CD14-positive monocyte (primary cell): ENCODE results near the gene TRIM9. TPM values are rescaled to one million over a fixed set of nuclear protein-coding genes. Genes with fewer than 3 reads are reported as not detected.

ENCODE experiments used
- DNase-seq, 3 donors: peaks; one replicate each; pipeline ENCODE4 v3.0.0-alpha.2; 2011 to 2022
- H2AFZ ChIP-seq: 2 replicates; pipeline ENCODE4 v1.6.0; 2012; ENCODE audit warnings: mild to moderate bottlenecking, low read depth, low read length, inconsistent platforms; ENCODE audit not compliant: insufficient read depth, poor library complexity, severe bottlenecking
- H3K27ac ChIP-seq, 2 donors: 1 replicate in 1 of 2; 2 replicates in 1 of 2; pipeline ENCODE4 v1.5.1; 2012 to 2013; ENCODE audit warnings: low read length in 2 of 2, control low read depth in 1 of 2, inconsistent platforms in 1 of 2, low read depth in 1 of 2, mild to moderate bottlenecking in 1 of 2
- H3K27me3 ChIP-seq, 2 donors: one replicate each; pipeline versions ENCODE4 v1.6.0 to v1.6.1; 2011 to 2013; ENCODE audit warnings: low read length in 2 of 2; ENCODE audit not compliant: control insufficient read depth in 2 of 2, insufficient read depth in 2 of 2
- H3K36me3 ChIP-seq, 2 donors: replicated peaks in 1 of 2; 1 replicate in 1 of 2; 2 replicates in 1 of 2; pipeline versions ENCODE4 v1.5.1 to v1.6.1; 2012 to 2013; ENCODE audit warnings: low read length in 2 of 2, control low read depth in 1 of 2, inconsistent platforms in 1 of 2, mild to moderate bottlenecking in 1 of 2; ENCODE audit not compliant: insufficient read depth in 2 of 2, control insufficient read depth in 1 of 2
- H3K4me1 ChIP-seq, 2 donors: 1 replicate in 1 of 2; 2 replicates in 1 of 2; pipeline versions ENCODE4 v1.5.1 to v1.6.1; 2012 to 2013; ENCODE audit warnings: low read length in 2 of 2, control low read depth in 1 of 2, inconsistent platforms in 1 of 2, mild to moderate bottlenecking in 1 of 2, moderate library complexity in 1 of 2; ENCODE audit not compliant: insufficient read depth in 2 of 2, control insufficient read depth in 1 of 2
- H3K4me2 ChIP-seq: replicated peaks from 2 replicates; pipeline ENCODE3; 2012; ENCODE audit warnings: low read length, moderate library complexity, mild to moderate bottlenecking; ENCODE audit not compliant: poor library complexity, severe bottlenecking; ENCODE audit errors: extremely low read depth
- H3K4me3 ChIP-seq, 3 experiments: fragments of 200-600 bp in 1 of 3; sonication (generic) in 1 of 3; replicated peaks in 1 of 3; 1 replicate in 2 of 3; 2 replicates in 1 of 3; pipeline ENCODE4 v1.5.1; 2011 to 2013; ENCODE audit warnings: low read length in 3 of 3, mild to moderate bottlenecking in 3 of 3, control low read depth in 2 of 3, low read depth in 2 of 3, inconsistent platforms in 1 of 3, moderate library complexity in 1 of 3
- H3K79me2 ChIP-seq: 2 replicates; pipeline ENCODE4 v1.6.0; 2012; ENCODE audit warnings: mild to moderate bottlenecking, control low read depth, inconsistent platforms, low read length, moderate library complexity; ENCODE audit not compliant: insufficient read depth
- H3K9ac ChIP-seq: 2 replicates; pipeline ENCODE4 v1.6.0; 2017; ENCODE audit warnings: low read length, mild to moderate bottlenecking; ENCODE audit not compliant: insufficient read depth, poor library complexity, severe bottlenecking
- H3K9me3 ChIP-seq, 2 donors: replicated peaks in 1 of 2; 1 replicate in 1 of 2; 2 replicates in 1 of 2; pipeline versions ENCODE4 v1.5.1 to v1.6.1; 2012 to 2013; ENCODE audit warnings: low read length in 2 of 2, control low read depth in 1 of 2; ENCODE audit not compliant: control insufficient read depth in 1 of 2, insufficient read depth in 1 of 2
- H4K20me1 ChIP-seq: 2 replicates; pipeline ENCODE4 v1.6.0; 2012; ENCODE audit warnings: mild to moderate bottlenecking, low read length, control low read depth, moderate library complexity; ENCODE audit not compliant: insufficient read depth
- H3K27ac Mint-ChIP-seq, 7 donors: one replicate each; pipeline ENCODE4 v1.8.0; 2020; ENCODE audit warnings: mild to moderate bottlenecking in 7 of 7, mixed read lengths in 7 of 7, moderate library complexity in 6 of 7, inconsistent platforms in 2 of 7
- H3K27me3 Mint-ChIP-seq, 3 donors: one replicate each; pipeline ENCODE4 v1.8.0; 2021 to 2022; ENCODE audit warnings: low read depth in 3 of 3, mild to moderate bottlenecking in 3 of 3, mixed read lengths in 3 of 3, moderate library complexity in 3 of 3, inconsistent platforms in 1 of 3
- H3K36me3 Mint-ChIP-seq, 2 donors: one replicate each; pipeline ENCODE4 v1.8.0; 2020; ENCODE audit warnings: mixed read lengths in 2 of 2, inconsistent platforms in 1 of 2, mild to moderate bottlenecking in 1 of 2
- H3K4me1 Mint-ChIP-seq: one replicate; pipeline ENCODE4 v1.8.0; 2020; ENCODE audit warnings: mild to moderate bottlenecking, mixed read lengths
- H3K4me3 Mint-ChIP-seq, 2 donors: one replicate each; pipeline ENCODE4 v1.8.0; 2020; ENCODE audit warnings: mild to moderate bottlenecking in 2 of 2, mixed read lengths in 2 of 2, moderate library complexity in 1 of 2
- H3K9me3 Mint-ChIP-seq, 7 donors: one replicate each; pipeline ENCODE4 v1.8.0; 2020 to 2022; ENCODE audit warnings: mixed read lengths in 7 of 7, mild to moderate bottlenecking in 6 of 7, moderate library complexity in 6 of 7, inconsistent platforms in 2 of 7
- CTCF ChIP-seq: fragments of 200-600 bp; IDR thresholded peaks from one replicate; pipeline ENCODE4 v1.8.0; 2022; ENCODE audit warnings: antibody characterized with exemption, mild to moderate bottlenecking
- WGBS: methylation state at CpG from one replicate; pipeline ENCODE4 v1.1.5; 2013; ENCODE audit warnings: missing lambda C conversion rate; ENCODE audit not compliant: insufficient coverage; 5-methylcytosine and 5-hydroxymethylcytosine counted together
- intact Hi-C, 2 donors: fragments of 100-400 bp; cut with micrococcal nuclease; formaldehyde crosslinking; loops; one replicate each; pipeline versions ENCODE4 v1.15.0 to v1.15.1; 2023
- polyA plus RNA-seq, 3 donors: library from polyadenylated mRNA; depleted of rRNA in 1 of 3; unstranded in 2 of 3; stranded (reverse) in 1 of 3; fragments of 300-500 nt in 2 of 3; fragments of >200 nt in 1 of 3; fragmentation: Illumina TruSeq in 2 of 3; gene quantifications; 1 replicate in 2 of 3; 2 replicates in 1 of 3; pipeline ENCODE4 v1.2.3, GENCODE V29; 2012 to 2021

The TRIM9 gene
- polyA plus RNA-seq, 3 donors: 0.01 TPM; not detected in 2

- no peak overlapping the region for H3K9ac ChIP-seq
- no peaks in the 10 kb centered on the region for H3K79me2 ChIP-seq
- intact Hi-C loops: no loop called here
- H3K9me3 ChIP-seq: no peaks in the 10 kb centered on the region
- H4K20me1 ChIP-seq: no peaks in the 10 kb centered on the region
- no CpG with 5 or more reads among the region's 5 CpGs for WGBS
- peaks cover 4% of the 10 kb centered on the region for H3K4me1 Mint-ChIP-seq
- DNase-seq: no peak
- TF ChIP-seq CTCF: no peak
- H3K27me3 Mint-ChIP-seq: peaks cover 0 to 1% (median 0%) of the 10 kb centered on the region in 3 donors
- H3K27ac Mint-ChIP-seq: peak overlapping the region in 1 of 7 donors; percentile 82
- no peak overlapping the region for H3K27ac ChIP-seq
- no peak overlapping the region for H3K4me3 ChIP-seq
- no peaks in the 10 kb centered on the region for H3K36me3 Mint-ChIP-seq
- no peak overlapping the region for H2AFZ ChIP-seq
- no peak overlapping the region for H3K4me2 ChIP-seq
- H3K4me1 ChIP-seq: peaks cover 13 to 16% of the 10 kb centered on the region in 2 donors
- H3K4me3 Mint-ChIP-seq: no peak overlapping the region
- H3K9me3 Mint-ChIP-seq: peaks cover 0 to 8% (median 3%) of the 10 kb centered on the region in 7 donors
- H3K27me3 ChIP-seq: no peaks in the 10 kb centered on the region
- no peaks in the 10 kb centered on the region for H3K36me3 ChIP-seq
Observed at GRCh38 chr14:51140338-51140737, 45.4 kb upstream of the TRIM9 start.

GRCh38 chr14:51139121-51139681, 44.3 kb upstream of the TRIM9 start:
- Histone ChIP-seq H3K27me3 (no peaks in the 10 kb centered on the region), H3K4me1 (peaks cover 13 to 16% of the 10 kb centered on the region in 2 donors), H3K27ac (peak overlapping the region; percentile 21 to 74), H3K4me3 (peak overlapping the region in 1 of 3 experiments; percentile 16), H2AFZ (no peak overlapping the region), H3K36me3 (no peaks in the 10 kb centered on the region), H3K9me3 (no peaks in the 10 kb centered on the region), H4K20me1 (no peaks in the 10 kb centered on the region), H3K9ac (no peak overlapping the region), H3K79me2 (no peaks in the 10 kb centered on the region), H3K4me2 (peak overlapping the region; percentile 23)
- Mint-ChIP-seq H3K27me3 (peaks cover 0 to 1% (median 0%) of the 10 kb centered on the region in 3 donors), H3K9me3 (peaks cover 0 to 8% (median 3%) of the 10 kb centered on the region in 7 donors), H3K4me1 (peaks cover 4% of the 10 kb centered on the region), H3K27ac (peak overlapping the region in 5 of 7 donors; percentile 81 to 93 (median 83)), H3K36me3 (no peaks in the 10 kb centered on the region), H3K4me3 (peak overlapping the region in 1 of 2 donors; percentile 67)
- WGBS: 20% methylated on average over 5 of the region's 6 CpGs
- no peak for TF ChIP-seq CTCF
- DNase-seq: peak in 2 of 3 donors; percentile 74 to 97
- intact Hi-C loops: no loop called here
